GM23248 (cell line): ENCODE measurements around the gene SOBP. TPM values are rescaled to one million over a fixed set of nuclear protein-coding genes. Genes with fewer than 3 reads are reported as not detected.
A peak's percentile ranks its signal among the peaks of the same experiment; 100 is the strongest.

Experiments used
- DNase-seq: peaks from one replicate; pipeline ENCODE4 v3.0.0-alpha.2; 2015
- H2AFZ ChIP-seq: fragments of 200-600 bp; sonication (generic); 2 replicates; pipeline ENCODE4 v1.6.1; 2016; ENCODE audit warnings: antibody characterized with exemption
- H3F3A ChIP-seq: fragments of 200-600 bp; sonication (generic); 2 replicates; pipeline ENCODE4 v1.6.1; 2016; ENCODE audit warnings: mild to moderate bottlenecking, antibody characterized with exemption, mixed run types; ENCODE audit not compliant: insufficient read depth
- H3K27ac ChIP-seq: fragments of 200-600 bp; sonication (generic); 2 replicates; pipeline ENCODE4 v1.5.1; 2016; ENCODE audit warnings: mild to moderate bottlenecking
- H3K27me3 ChIP-seq: fragments of 200-600 bp; sonication (generic); replicated peaks from 2 replicates; pipeline ENCODE4 v1.6.1; 2016; ENCODE audit warnings: mild to moderate bottlenecking; ENCODE audit not compliant: insufficient read depth
- H3K36me3 ChIP-seq: fragments of 200-600 bp; sonication (generic); 2 replicates; pipeline ENCODE4 v1.6.1; 2016; ENCODE audit warnings: low read depth, mild to moderate bottlenecking
- H3K4me1 ChIP-seq: fragments of 200-600 bp; sonication (generic); 2 replicates; pipeline ENCODE4 v1.6.1; 2016; ENCODE audit warnings: mild to moderate bottlenecking; ENCODE audit not compliant: insufficient read depth
- H3K4me2 ChIP-seq: fragments of 200-600 bp; sonication (generic); one replicate; pipeline ENCODE4 v1.6.1; 2016; ENCODE audit warnings: mild to moderate bottlenecking; ENCODE audit not compliant: unreplicated experiment
- H3K4me3 ChIP-seq: fragments of 200-600 bp; sonication (generic); 2 replicates; pipeline ENCODE4 v1.5.1; 2016; ENCODE audit warnings: mild to moderate bottlenecking
- H3K79me2 ChIP-seq: fragments of 200-600 bp; sonication (generic); 2 replicates; pipeline ENCODE4 v1.6.1; 2016; ENCODE audit warnings: mild to moderate bottlenecking; ENCODE audit not compliant: insufficient read depth
- H3K9ac ChIP-seq: fragments of 200-600 bp; sonication (generic); 2 replicates; pipeline ENCODE4 v1.6.1; 2016; ENCODE audit warnings: mild to moderate bottlenecking
- H3K9me2 ChIP-seq: fragments of 200-600 bp; sonication (generic); 2 replicates; pipeline ENCODE4 v1.6.1; 2016; ENCODE audit warnings: mixed run types, mild to moderate bottlenecking, moderate library complexity; ENCODE audit not compliant: insufficient read depth
- H3K9me3 ChIP-seq: fragments of 200-600 bp; sonication (generic); one replicate; pipeline ENCODE4 v1.6.1; 2017; ENCODE audit warnings: low read depth
- H4K20me1 ChIP-seq: fragments of 200-600 bp; sonication (generic); 2 replicates; pipeline ENCODE4 v1.6.0; 2016; ENCODE audit not compliant: insufficient read depth
- EZH2 ChIP-seq: fragments of 200-600 bp; sonication (generic); IDR thresholded peaks from 2 replicates; pipeline ENCODE4 v1.6.1; 2018; ENCODE audit warnings: antibody characterized with exemption, mild to moderate bottlenecking; ENCODE audit not compliant: insufficient read depth, poor library complexity, severe bottlenecking
- EZH2phosphoT487 ChIP-seq: fragments of 200-600 bp; sonication (generic); IDR thresholded peaks from 2 replicates; pipeline ENCODE4 v1.6.1; 2018; ENCODE audit warnings: antibody characterized with exemption, moderate library complexity, mild to moderate bottlenecking, low read depth; ENCODE audit not compliant: insufficient read depth
- WGBS, 2 experiments: methylation state at CpG; one replicate each; pipeline ENCODE4 v1.1.6; 2015 to 2017; ENCODE audit warnings: low lambda C conversion rate in 2 of 2, low coverage in 1 of 2; ENCODE audit errors: missing lambda C conversion rate in 2 of 2; 5-methylcytosine and 5-hydroxymethylcytosine counted together
- in situ Hi-C: fragments of 300-500 bp; cut with MboI; formaldehyde crosslinking; loops from 2 replicates; pipeline ENCODE4 v1.15.0; 2020
- polyA plus RNA-seq: library from polyadenylated mRNA; unstranded; fragments of >200 nt; fragmentation: Nextera tagmentation; extraction: Ambion mirVana; gene quantifications from 2 replicates; pipeline ENCODE4 v1.2.1, GENCODE V29; 2016
- total RNA-seq: library from RNA; depleted of rRNA; stranded (reverse); fragments of >200 nt; shearing (Covaris generic); gene quantifications from 2 replicates; pipeline ENCODE4 v1.2.3, GENCODE V29; 2014

SOBP gene
- total and polyA plus RNA-seq, 2 experiments from 2014 or later: 0.38 to 0.97 TPM

- TF ChIP-seq EZH2 (no peak), EZH2phosphoT487 (no peak)
- Histone ChIP-seq H3K79me2 (no peaks in the 10 kb centered on the region), H3K4me1 (peaks cover 14% of the 10 kb centered on the region; the same call in 1 of the 2 replicates), H3K27me3 (no peaks in the 10 kb centered on the region), H3K9me3 (no peaks in the 10 kb centered on the region), H3K9me2 (no peaks in the 10 kb centered on the region), H3F3A (peaks cover 10% of the 10 kb centered on the region; the same call in 1 of the 2 replicates), H3K27ac (no peak overlapping the region), H3K4me3 (no peak overlapping the region), H2AFZ (no peak overlapping the region), H3K4me2 (no peak overlapping the region), H3K9ac (no peak overlapping the region), H4K20me1 (no peaks in the 10 kb centered on the region), H3K36me3 (no peaks in the 10 kb centered on the region)
- WGBS, 2 experiments: 72% methylated on average over 13 of the region's 13 CpGs
- DNase-seq: no peak
- in situ Hi-C loops: no loop called here
Observed at GRCh38 chr6:107673076-107673494, 183.2 kb downstream of the SOBP start.

- no peak for TF ChIP-seq EZH2
- no peak for TF ChIP-seq EZH2phosphoT487
Observed at GRCh38 chr6:107674995-107675738, 185.2 kb downstream of the SOBP start.

GRCh38 chr6:107676042-107676441, 186.1 kb downstream of the SOBP start:
- in situ Hi-C loops: no loop called here

More at GRCh38 chr6:107674995-107675738, 185.2 kb downstream of the SOBP start:
- Histone ChIP-seq H3K27me3 (no peaks in the 10 kb centered on the region), H4K20me1 (no peaks in the 10 kb centered on the region), H3K4me3 (no peak overlapping the region), H3F3A (peaks cover 10% of the 10 kb centered on the region; the same call in 1 of the 2 replicates), H3K9ac (0 out of 2 replicates have a peak overlapping the region, but pooled peaks have one; percentile 22), H2AFZ (peak overlapping the region; percentile 72), H3K4me1 (peaks cover 14% of the 10 kb centered on the region; the same call in 1 of the 2 replicates), H3K36me3 (no peaks in the 10 kb centered on the region), H3K9me2 (no peaks in the 10 kb centered on the region), H3K27ac (peak overlapping the region; percentile 25; the same call in 1 of the 2 replicates), H3K9me3 (no peaks in the 10 kb centered on the region), H3K79me2 (no peaks in the 10 kb centered on the region), H3K4me2 (peak overlapping the region; percentile 44)
- WGBS, 2 experiments: 16% methylated on average over 15 of the region's 15 CpGs
- in situ Hi-C loops: no loop called here
- DNase-seq: peak; percentile 91

GRCh38 chr6:107677399-107677798, 187.5 kb downstream of the SOBP start:
- Histone ChIP-seq H3K9me3 (no peaks in the 10 kb centered on the region), H3F3A (peaks cover 10% of the 10 kb centered on the region; the same call in 1 of the 2 replicates), H3K9me2 (no peaks in the 10 kb centered on the region), H3K4me3 (no peak overlapping the region), H3K27me3 (no peaks in the 10 kb centered on the region), H3K9ac (no peak overlapping the region), H3K36me3 (no peaks in the 10 kb centered on the region), H3K4me2 (no peak overlapping the region), H3K79me2 (no peaks in the 10 kb centered on the region), H4K20me1 (no peaks in the 10 kb centered on the region), H2AFZ (no peak overlapping the region), H3K27ac (no peak overlapping the region), H3K4me1 (peaks cover 14% of the 10 kb centered on the region; the same call in 1 of the 2 replicates)
- DNase-seq: no peak
- in situ Hi-C loops: no loop called here
- WGBS, 2 experiments: 97 to 100% methylated on average over 1 of the region's 1 CpG
- no peak for TF ChIP-seq EZH2phosphoT487
- TF ChIP-seq EZH2: no peak

More at GRCh38 chr6:107676042-107676441, 186.1 kb downstream of the SOBP start:
- Histone ChIP-seq H3K9ac (peak overlapping the region; percentile 22), H2AFZ (peak overlapping the region; percentile 72), H3K9me3 (no peaks in the 10 kb centered on the region), H3K4me1 (peaks cover 14% of the 10 kb centered on the region; the same call in 1 of the 2 replicates), H3K27me3 (no peaks in the 10 kb centered on the region), H3K27ac (peak overlapping the region; percentile 25; the same call in 1 of the 2 replicates), H4K20me1 (no peaks in the 10 kb centered on the region), H3K4me2 (peak overlapping the region; percentile 44), H3K9me2 (no peaks in the 10 kb centered on the region), H3K36me3 (no peaks in the 10 kb centered on the region), H3K4me3 (peak overlapping the region; percentile 19; the same call in 1 of the 2 replicates), H3K79me2 (no peaks in the 10 kb centered on the region), H3F3A (peaks cover 10% of the 10 kb centered on the region; the same call in 1 of the 2 replicates)
- DNase-seq: peak; percentile 79
- TF ChIP-seq EZH2phosphoT487: no peak
- TF ChIP-seq EZH2: no peak
- 9 to 11% methylated on average over 11 of the region's 11 CpGs for WGBS, 2 experiments
